Panc1 (cell line): ENCODE results near the gene GBX1.

Experiments used
- POLR2AphosphoS5 ChIP-seq: IDR thresholded peaks from 2 replicates; pipeline ENCODE4 v1.6.1; 2012; ENCODE audit warnings: mild to moderate bottlenecking, low read depth, low read length, moderate library complexity
- SIN3A ChIP-seq: IDR thresholded peaks from 2 replicates; pipeline ENCODE4 v1.6.1; 2012; ENCODE audit warnings: low read depth, mild to moderate bottlenecking, low read length, moderate library complexity, borderline replicate concordance; ENCODE audit not compliant: insufficient read depth
- TCF7L2 ChIP-seq: IDR thresholded peaks from 2 replicates; pipeline ENCODE4 v1.6.1; 2011; ENCODE audit warnings: mild to moderate bottlenecking, low read depth, low read length, inconsistent platforms
- TF ChIP-seq, protein P1 (sequence below): fragments of 450-650 bp; IDR thresholded peaks from 2 replicates; pipeline ENCODE4 v1.5.1; 2017; ENCODE audit warnings: mild to moderate bottlenecking
- TF ChIP-seq, protein P2 (sequence below), 2 experiments: IDR thresholded peaks; 2 replicates each; pipeline ENCODE4 v1.6.1; 2011 to 2012; ENCODE audit warnings: low read depth in 2 of 2, control low read depth in 1 of 2, low read length in 1 of 2, mild to moderate bottlenecking in 1 of 2, moderate library complexity in 1 of 2; ENCODE audit not compliant: insufficient read depth in 1 of 2

DNA sequence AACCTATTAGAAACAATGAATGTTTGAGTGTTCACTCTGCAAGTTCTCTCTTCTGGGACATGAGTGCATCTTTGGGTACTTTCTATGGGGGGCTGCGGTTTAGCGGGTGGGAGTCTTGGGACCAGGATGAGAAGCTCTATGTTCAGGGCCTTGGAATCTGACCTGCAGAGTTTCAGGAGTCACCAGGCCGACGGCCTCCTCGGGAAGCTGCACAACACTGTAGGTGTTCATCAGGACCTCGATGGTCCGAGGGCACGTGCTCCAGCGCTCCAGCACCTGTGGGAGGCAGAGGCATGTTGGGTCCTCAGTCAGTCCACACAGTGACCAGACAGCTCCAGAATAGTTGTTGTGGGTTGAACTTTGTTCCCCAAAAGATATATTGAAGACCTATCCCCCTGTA lies 8.9 kb upstream of the GBX1 start:
- TF ChIP-seq POLR2AphosphoS5 = no peak
- TF ChIP-seq, protein P1, sequence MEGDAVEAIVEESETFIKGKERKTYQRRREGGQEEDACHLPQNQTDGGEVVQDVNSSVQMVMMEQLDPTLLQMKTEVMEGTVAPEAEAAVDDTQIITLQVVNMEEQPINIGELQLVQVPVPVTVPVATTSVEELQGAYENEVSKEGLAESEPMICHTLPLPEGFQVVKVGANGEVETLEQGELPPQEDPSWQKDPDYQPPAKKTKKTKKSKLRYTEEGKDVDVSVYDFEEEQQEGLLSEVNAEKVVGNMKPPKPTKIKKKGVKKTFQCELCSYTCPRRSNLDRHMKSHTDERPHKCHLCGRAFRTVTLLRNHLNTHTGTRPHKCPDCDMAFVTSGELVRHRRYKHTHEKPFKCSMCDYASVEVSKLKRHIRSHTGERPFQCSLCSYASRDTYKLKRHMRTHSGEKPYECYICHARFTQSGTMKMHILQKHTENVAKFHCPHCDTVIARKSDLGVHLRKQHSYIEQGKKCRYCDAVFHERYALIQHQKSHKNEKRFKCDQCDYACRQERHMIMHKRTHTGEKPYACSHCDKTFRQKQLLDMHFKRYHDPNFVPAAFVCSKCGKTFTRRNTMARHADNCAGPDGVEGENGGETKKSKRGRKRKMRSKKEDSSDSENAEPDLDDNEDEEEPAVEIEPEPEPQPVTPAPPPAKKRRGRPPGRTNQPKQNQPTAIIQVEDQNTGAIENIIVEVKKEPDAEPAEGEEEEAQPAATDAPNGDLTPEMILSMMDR = no peak
- TF ChIP-seq TCF7L2 = no peak
- TF ChIP-seq, protein P2, sequence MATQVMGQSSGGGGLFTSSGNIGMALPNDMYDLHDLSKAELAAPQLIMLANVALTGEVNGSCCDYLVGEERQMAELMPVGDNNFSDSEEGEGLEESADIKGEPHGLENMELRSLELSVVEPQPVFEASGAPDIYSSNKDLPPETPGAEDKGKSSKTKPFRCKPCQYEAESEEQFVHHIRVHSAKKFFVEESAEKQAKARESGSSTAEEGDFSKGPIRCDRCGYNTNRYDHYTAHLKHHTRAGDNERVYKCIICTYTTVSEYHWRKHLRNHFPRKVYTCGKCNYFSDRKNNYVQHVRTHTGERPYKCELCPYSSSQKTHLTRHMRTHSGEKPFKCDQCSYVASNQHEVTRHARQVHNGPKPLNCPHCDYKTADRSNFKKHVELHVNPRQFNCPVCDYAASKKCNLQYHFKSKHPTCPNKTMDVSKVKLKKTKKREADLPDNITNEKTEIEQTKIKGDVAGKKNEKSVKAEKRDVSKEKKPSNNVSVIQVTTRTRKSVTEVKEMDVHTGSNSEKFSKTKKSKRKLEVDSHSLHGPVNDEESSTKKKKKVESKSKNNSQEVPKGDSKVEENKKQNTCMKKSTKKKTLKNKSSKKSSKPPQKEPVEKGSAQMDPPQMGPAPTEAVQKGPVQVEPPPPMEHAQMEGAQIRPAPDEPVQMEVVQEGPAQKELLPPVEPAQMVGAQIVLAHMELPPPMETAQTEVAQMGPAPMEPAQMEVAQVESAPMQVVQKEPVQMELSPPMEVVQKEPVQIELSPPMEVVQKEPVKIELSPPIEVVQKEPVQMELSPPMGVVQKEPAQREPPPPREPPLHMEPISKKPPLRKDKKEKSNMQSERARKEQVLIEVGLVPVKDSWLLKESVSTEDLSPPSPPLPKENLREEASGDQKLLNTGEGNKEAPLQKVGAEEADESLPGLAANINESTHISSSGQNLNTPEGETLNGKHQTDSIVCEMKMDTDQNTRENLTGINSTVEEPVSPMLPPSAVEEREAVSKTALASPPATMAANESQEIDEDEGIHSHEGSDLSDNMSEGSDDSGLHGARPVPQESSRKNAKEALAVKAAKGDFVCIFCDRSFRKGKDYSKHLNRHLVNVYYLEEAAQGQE (IDR thresholded peaks at IDR 0.05; ENCODE audit: insufficient read depth in 1 of 2, low read depth in 2 of 2, low read length in 1 of 2) = no peak
- TF ChIP-seq SIN3A = no peak
